K562 (cell line): ENCODE data around the gene HOXA5. TPM values are rescaled to one million over a fixed set of nuclear protein-coding genes. Genes with fewer than 3 reads are reported as not detected.

Experiments
- ATAC-seq: fragments of 200-7000 bp; cut with Tn5 transposase; 3 replicates; pipeline ENCODE4 v1.9.1; 2020; ENCODE audit warnings: moderate library complexity
- BruUV-seq: library from RNA; stranded (reverse); fragments of 400-500 nt; replicated peaks from 2 replicates; lab custom pipeline; 2021; lab: Mats Ljungman, UMichigan
- CTCF ChIA-PET: fragments of 300-600 bp; formaldehyde crosslinking; extraction: SDS; loops from one replicate; lab custom pipeline; 2021; ENCODE audit warnings: low intra/inter-chr PET ratio; lab: Yijun Ruan, JAX
- POLR2A ChIA-PET: fragments of 300-600, 350-650 bp; sonication (Branson Sonifier 250); formaldehyde crosslinking; extraction: SDS; loops from one replicate; lab custom pipeline; 2021; ENCODE audit warnings: antibody characterized with exemption, inconsistent platforms; lab: Yijun Ruan, JAX
- DNase-seq, 4 experiments: peaks; one replicate each; pipeline versions ENCODE4 v3.0.0 to v3.0.0-alpha.2; 2011 to 2018; ENCODE audit warnings: low spot score in 3 of 4, mixed read lengths in 3 of 4; ENCODE audit errors: extremely low read depth in 1 of 4
- FAIRE-seq: peaks from 2 replicates; lab custom pipeline; 2011; peaks lifted over from hg19 to GRCh38; lab: Jason Lieb, UNC
- H2AFZ ChIP-seq: 2 replicates; pipeline ENCODE4 v1.6.0; 2011; ENCODE audit warnings: low read depth, low read length, control low read depth, inconsistent platforms
- H3K27ac ChIP-seq: fragments of 200-600 bp; 3 replicates; pipeline ENCODE4 v1.8.0; 2011; ENCODE audit warnings: low read depth, mild to moderate bottlenecking, control low read depth, inconsistent platforms, low read length, moderate library complexity, mixed read lengths; ENCODE audit errors: extremely low read depth
- H3K27me3 ChIP-seq, 2 experiments: fragments of 300-600 bp in 1 of 2; 2 replicates in 1 of 2; 3 replicates in 1 of 2; pipeline versions ENCODE4 v1.6.0 to v1.8.0; 2011; ENCODE audit warnings: inconsistent platforms in 2 of 2, low read length in 2 of 2, mild to moderate bottlenecking in 1 of 2, mixed read lengths in 1 of 2, moderate library complexity in 1 of 2; ENCODE audit not compliant: control insufficient read depth in 2 of 2, insufficient read depth in 2 of 2
- H3K36me3 ChIP-seq: fragments of 300-600 bp; 3 replicates; pipeline ENCODE4 v1.8.0; 2011; ENCODE audit warnings: mild to moderate bottlenecking, low read length, inconsistent platforms; ENCODE audit not compliant: control insufficient read depth, insufficient read depth
- H3K4me1 ChIP-seq, 2 experiments: fragments of 200-600 bp in 1 of 2; replicated peaks in 1 of 2; 2 replicates in 1 of 2; 3 replicates in 1 of 2; pipeline versions ENCODE4 v1.5.1 to v1.8.0; 2011; ENCODE audit warnings: inconsistent platforms in 2 of 2, low read length in 2 of 2, mild to moderate bottlenecking in 1 of 2, mixed read lengths in 1 of 2, moderate library complexity in 1 of 2; ENCODE audit not compliant: control insufficient read depth in 2 of 2, insufficient read depth in 2 of 2
- H3K4me2 ChIP-seq: 2 replicates; pipeline ENCODE4 v1.6.1; 2011; ENCODE audit warnings: low read length, control low read depth, inconsistent platforms, mixed read lengths; ENCODE audit not compliant: insufficient read depth
- H3K4me3 ChIP-seq: fragments of 200-600 bp; sonication (generic), shearing (Covaris generic); 2 replicates; pipeline ENCODE4 v1.5.1; 2016; ENCODE audit warnings: control low read depth, inconsistent platforms
- H3K79me2 ChIP-seq: fragments of 200-600 bp; 3 replicates; pipeline ENCODE4 v1.8.0; 2011; ENCODE audit warnings: low read length, inconsistent platforms; ENCODE audit not compliant: control insufficient read depth, insufficient read depth
- H3K9ac ChIP-seq, 2 experiments: 2 replicates each; pipeline versions ENCODE4 v1.6.0 to v1.6.1; 2011; ENCODE audit warnings: low read depth in 2 of 2, low read length in 2 of 2, control low read depth in 1 of 2, inconsistent platforms in 1 of 2, mild to moderate bottlenecking in 1 of 2, mixed read lengths in 1 of 2; ENCODE audit not compliant: insufficient read depth in 1 of 2
- H3K9me1 ChIP-seq: one replicate; pipeline ENCODE4 v1.6.0; 2011; ENCODE audit warnings: inconsistent platforms, mild to moderate bottlenecking, low read length, moderate library complexity; ENCODE audit not compliant: control insufficient read depth, insufficient read depth
- H3K9me3 ChIP-seq: replicated peaks from 2 replicates; pipeline ENCODE4 v1.5.1; 2011; ENCODE audit warnings: low read depth, low read length, inconsistent platforms; ENCODE audit not compliant: control insufficient read depth, insufficient read depth
- H4K20me1 ChIP-seq: replicated peaks from 2 replicates; pipeline ENCODE4 v1.6.1; 2011; ENCODE audit warnings: low read length, inconsistent platforms, mixed read lengths; ENCODE audit not compliant: control insufficient read depth, insufficient read depth
- ATF7 ChIP-seq: fragments of 450-650 bp; IDR thresholded peaks from 2 replicates; pipeline ENCODE4 v1.7.1; 2014; ENCODE audit warnings: mild to moderate bottlenecking, moderate library complexity
- HDAC1 ChIP-seq, 2 experiments: fragments of 450-650 bp; IDR thresholded peaks; 2 replicates each; pipeline ENCODE4 v1.6.1; 2016 to 2017; ENCODE audit warnings: inconsistent platforms in 1 of 2, mild to moderate bottlenecking in 1 of 2, moderate library complexity in 1 of 2
- WHSC1 ChIP-seq: IDR thresholded peaks from one replicate; pipeline ENCODE4 v1.6.1; 2012; ENCODE audit warnings: low read length, control low read depth, inconsistent platforms
- ZNF830 ChIP-seq: fragments of 250-450 bp; sonication (Bioruptor Pico); IDR thresholded peaks from 2 replicates; pipeline ENCODE4 v1.5.0; 2021; ENCODE audit warnings: mild to moderate bottlenecking
- WGBS: fragments of 100-300 bp; shearing (Covaris generic); methylation state at CpG from one replicate; pipeline ENCODE4 v1.1.6; 2016; ENCODE audit warnings: low coverage, mixed read lengths; ENCODE audit not compliant: insufficient coverage; ENCODE audit errors: missing lambda C conversion rate; 5-methylcytosine and 5-hydroxymethylcytosine counted together
- in situ Hi-C: fragments of 300-500 bp; cut with MboI; formaldehyde crosslinking; loops from 4 replicates; pipeline ENCODE4 v1.15.0; 2018; ENCODE audit warnings: inconsistent platforms, mixed read lengths
- intact Hi-C: fragments of 100-400 bp; cut with micrococcal nuclease; formaldehyde crosslinking; loops from 2 replicates; pipeline ENCODE4 v1.14.2; 2022
- polyA plus RNA-seq, 8 experiments: library from polyadenylated mRNA; depleted of rRNA in 4 of 8; stranded (reverse) in 5 of 8; unstranded in 3 of 8; fragments of >200 nt; fragmentation: Nextera tagmentation in 2 of 8; fragmentation: Illumina TruSeq in 1 of 8; extraction: Ambion mirVana in 2 of 8; extraction: Trizol in 1 of 8; gene quantifications; 2 replicates each; pipeline versions ENCODE4 v1.2.1 to v1.2.3, GENCODE V29; 2011 to 2014; ENCODE audit warnings: inconsistent platforms in 1 of 8, missing spikeins in 1 of 8
- total RNA-seq, 7 experiments: library from RNA; depleted of rRNA in 6 of 7; stranded (reverse); fragments of >200 nt in 6 of 7; fragmentation: Illumina TruSeq in 2 of 7; extraction: Trizol in 2 of 7; gene quantifications; 2 replicates each; pipeline versions ENCODE4 v1.2.1 to v1.2.3, GENCODE V29; 2011 to 2021; ENCODE audit warnings: low replicate concordance in 1 of 7

The HOXA5 gene
- total and polyA plus RNA-seq, 9 of the 15 experiments (the other 6 are each of a cell fraction or from before 2014, with no cell fraction given) = 0.13 TPM; not detected in 8

GRCh38 chr7:27176524-27176845, 33.0 kb upstream of the HOXA5 start:
- no TSS peak for BruUV-seq
- H3K4me3 ChIP-seq = no peak overlapping the region
- no peak for ATAC-seq
- no peaks in the 10 kb centered on the region for H3K36me3 ChIP-seq
- intact Hi-C loops = no loop called here
- peaks cover 0 to 7% of the 10 kb centered on the region in 2 experiments; a peak in 1 of 5 replicates for H3K4me1 ChIP-seq
- H3K9me1 ChIP-seq = no peaks in the 10 kb centered on the region
- no peak for TF ChIP-seq HDAC1 (IDR thresholded peaks at IDR 0.05)
- TF ChIP-seq, all 486 proteins: peak for 0
- DNase-seq (no peak), FAIRE-seq (no peak)
- Histone ChIP-seq H4K20me1 (no peaks in the 10 kb centered on the region), H3K27ac (no peak overlapping the region), H3K27me3 (peaks cover 27 to 74% of the 10 kb centered on the region in 2 experiments), H3K9me3 (no peaks in the 10 kb centered on the region; the same call in 1 of the 2 replicates), H3K79me2 (no peaks in the 10 kb centered on the region), H2AFZ (no peak overlapping the region), H3K4me2 (no peak overlapping the region), H3K9ac (no peak overlapping the region)
- ChIA-PET POLR2A (no interaction called here), CTCF (no interaction called here)
- in situ Hi-C loops = no loop called here
- WGBS = 0% methylated on average over 3 of the region's 3 CpGs

GRCh38 chr7:27175626-27176523, 32.4 kb upstream of the HOXA5 start:
- in situ Hi-C loops = no loop called here
- Histone ChIP-seq H3K9ac (no peak overlapping the region), H3K4me2 (no peak overlapping the region), H3K27ac (no peak overlapping the region), H3K9me1 (no peaks in the 10 kb centered on the region), H3K9me3 (no peaks in the 10 kb centered on the region; the same call in 1 of the 2 replicates), H3K27me3 (peaks cover 27 to 73% of the 10 kb centered on the region in 2 experiments), H4K20me1 (no peaks in the 10 kb centered on the region), H2AFZ (no peak overlapping the region), H3K4me1 (peaks cover 0 to 10% of the 10 kb centered on the region in 2 experiments; a peak in 1 of 5 replicates), H3K79me2 (no peaks in the 10 kb centered on the region), H3K36me3 (no peaks in the 10 kb centered on the region), H3K4me3 (no peak overlapping the region)
- no peak for FAIRE-seq
- DNase-seq = no peak
- intact Hi-C loops = no loop called here
- BruUV-seq = no TSS peak
- CTCF ChIA-PET = no interaction called here
- no peak for ATAC-seq
- POLR2A ChIA-PET = interaction anchor here (0.5 to 0.6 kb wide), 2 partner anchors 13 to 404 kb away, joined by 3 read pairs; no protein-coding TSS in a partner anchor
- WGBS = 3% methylated on average over 36 of the region's 40 CpGs
- no peak for TF ChIP-seq WHSC1
- no peak for TF ChIP-seq ZNF830 (CRISPR knock-in tag)
- TF ChIP-seq ATF7 = no peak
